ENCODE measurements around the gene CLMP. TPM values are rescaled to one million over a fixed set of nuclear protein-coding genes. Genes with fewer than 3 reads are reported as not detected.
A peak's percentile ranks its signal among the peaks of the same experiment; 100 is the strongest.

The CLMP gene
- total RNA-seq, 1 experiment from 2014 or later = not detected

- CTCF ChIA-PET = interaction anchor here (1.0 kb wide), 1 partner anchor 25 kb away, joined by 3 read pairs; no protein-coding TSS in a partner anchor
- H3K27ac Mint-ChIP-seq (ENCODE audit: unreplicated experiment) = peak overlapping the region; percentile 44
- H3K4me3 Mint-ChIP-seq (ENCODE audit: low read depth, unreplicated experiment) = peak overlapping the region; percentile 56
- H3K36me3 Mint-ChIP-seq (ENCODE audit: insufficient read depth, unreplicated experiment) = peaks cover 5% of the 10 kb centered on the region
- intact Hi-C loops (cut with micrococcal nuclease; ENCODE audit: unreplicated experiment) = no loop called here
- TF ChIP-seq CTCF (IDR thresholded peaks at IDR 0.05; ENCODE audit: unreplicated experiment) = no peak
- H3K27me3 Mint-ChIP-seq (ENCODE audit: unreplicated experiment) = no peaks in the 10 kb centered on the region
- H3K4me1 Mint-ChIP-seq (ENCODE audit: low read depth, unreplicated experiment) = peaks cover 13% of the 10 kb centered on the region
- no peak for DNase-seq
- BruUV-seq (replicated peaks) = no TSS peak
- no peaks in the 10 kb centered on the region for H3K9me3 Mint-ChIP-seq (ENCODE audit: low read depth, unreplicated experiment)
Observed at GRCh38 chr11:123145661-123146060, 49.4 kb downstream of the CLMP start.

GRCh38 chr11:123145220-123145619, 49.8 kb downstream of the CLMP start:
- CTCF ChIA-PET = interaction anchor here (1.0 kb wide), 1 partner anchor 25 kb away, joined by 3 read pairs; no protein-coding TSS in a partner anchor
- H3K27ac Mint-ChIP-seq (ENCODE audit: unreplicated experiment) = peak overlapping the region; percentile 44
- intact Hi-C loops (cut with micrococcal nuclease; ENCODE audit: unreplicated experiment) = no loop called here
- DNase-seq = peak; percentile 24
- no peaks in the 10 kb centered on the region for H3K27me3 Mint-ChIP-seq (ENCODE audit: unreplicated experiment)
- peaks cover 5% of the 10 kb centered on the region for H3K36me3 Mint-ChIP-seq (ENCODE audit: insufficient read depth, unreplicated experiment)
- H3K9me3 Mint-ChIP-seq (ENCODE audit: low read depth, unreplicated experiment) = no peaks in the 10 kb centered on the region
- H3K4me3 Mint-ChIP-seq (ENCODE audit: low read depth, unreplicated experiment) = peak overlapping the region; percentile 56
- BruUV-seq (replicated peaks) = no TSS peak
- no peak for TF ChIP-seq CTCF (IDR thresholded peaks at IDR 0.05; ENCODE audit: unreplicated experiment)
- peaks cover 13% of the 10 kb centered on the region for H3K4me1 Mint-ChIP-seq (ENCODE audit: low read depth, unreplicated experiment)

- Mint-ChIP-seq H3K27ac (ENCODE audit: unreplicated experiment) (no peak overlapping the region), H3K36me3 (ENCODE audit: insufficient read depth, unreplicated experiment) (peaks cover 5% of the 10 kb centered on the region), H3K9me3 (ENCODE audit: low read depth, unreplicated experiment) (no peaks in the 10 kb centered on the region), H3K4me1 (ENCODE audit: low read depth, unreplicated experiment) (peaks cover 13% of the 10 kb centered on the region), H3K27me3 (ENCODE audit: unreplicated experiment) (no peaks in the 10 kb centered on the region), H3K4me3 (ENCODE audit: low read depth, unreplicated experiment) (peak overlapping the region; percentile 56)
- no TSS peak for BruUV-seq (replicated peaks)
- peak; percentile 31 for DNase-seq
- CTCF ChIA-PET = interaction anchor here (1.0 kb wide), 1 partner anchor 24 kb away, joined by 3 read pairs; no protein-coding TSS in a partner anchor
- intact Hi-C loops (cut with micrococcal nuclease; ENCODE audit: unreplicated experiment) = no loop called here
- no peak for TF ChIP-seq CTCF (IDR thresholded peaks at IDR 0.05; ENCODE audit: unreplicated experiment)
Observed at GRCh38 chr11:123144707-123145106, 50.3 kb downstream of the CLMP start.

GRCh38 chr11:123143921-123144320, 51.1 kb downstream of the CLMP start:
- Mint-ChIP-seq H3K27me3 (ENCODE audit: unreplicated experiment) (no peaks in the 10 kb centered on the region), H3K4me1 (ENCODE audit: low read depth, unreplicated experiment) (peaks cover 13% of the 10 kb centered on the region), H3K9me3 (ENCODE audit: low read depth, unreplicated experiment) (no peaks in the 10 kb centered on the region), H3K36me3 (ENCODE audit: insufficient read depth, unreplicated experiment) (peaks cover 5% of the 10 kb centered on the region), H3K4me3 (ENCODE audit: low read depth, unreplicated experiment) (no peak overlapping the region), H3K27ac (ENCODE audit: unreplicated experiment) (no peak overlapping the region)
- DNase-seq = no peak
- intact Hi-C loops (cut with micrococcal nuclease; ENCODE audit: unreplicated experiment) = no loop called here
- BruUV-seq (replicated peaks) = no TSS peak
- TF ChIP-seq CTCF (IDR thresholded peaks at IDR 0.05; ENCODE audit: unreplicated experiment) = no peak
- CTCF ChIA-PET = no interaction called here

Data from Calu3 (cell line).